ENCODE data around the gene CAST. TPM values are rescaled to one million over a fixed set of nuclear protein-coding genes. Genes with fewer than 3 reads are reported as not detected.

The CAST gene
- total RNA-seq, 1 donor from 2014 or later: 173 TPM

- no peak for DNase-seq (ENCODE audit: low spot score)
Observed at GRCh38 chr5:96745025-96745424, 82.8 kb downstream of the CAST start.

GRCh38 chr5:96745844-96746531, 83.8 kb downstream of the CAST start:
- DNase-seq (ENCODE audit: low spot score): no peak

GRCh38 chr5:96747720-96748119, 85.5 kb downstream of the CAST start:
- DNase-seq (ENCODE audit: low spot score): no peak

GRCh38 chr5:96750110-96750822, 88.1 kb downstream of the CAST start:
- DNase-seq (ENCODE audit: low spot score): no peak

- DNase-seq (ENCODE audit: low spot score): no peak
Observed at GRCh38 chr5:96751203-96752169, 89.3 kb downstream of the CAST start.

- DNase-seq (ENCODE audit: low spot score): peak; percentile 61
Observed at GRCh38 chr5:96752341-96753016, 90.3 kb downstream of the CAST start.

- DNase-seq (ENCODE audit: low spot score): no peak
Observed at GRCh38 chr5:96753017-96753397, 90.8 kb downstream of the CAST start.

- DNase-seq (ENCODE audit: low spot score): no peak
Observed at GRCh38 chr5:96753848-96754247, 91.7 kb downstream of the CAST start.

GRCh38 chr5:96755851-96756250, 93.7 kb downstream of the CAST start:
- DNase-seq (ENCODE audit: low spot score): no peak

GRCh38 chr5:96756985-96757384, 94.8 kb downstream of the CAST start:
- no peak for DNase-seq (ENCODE audit: low spot score)

GRCh38 chr5:96758621-96759020, 96.4 kb downstream of the CAST start:
- no peak for DNase-seq (ENCODE audit: low spot score)

- no peak for DNase-seq (ENCODE audit: low spot score)
Observed at GRCh38 chr5:96761618-96762017, 99.4 kb downstream of the CAST start.

- DNase-seq (ENCODE audit: low spot score): no peak
Observed at GRCh38 chr5:96763026-96763425, 100.8 kb downstream of the CAST start.

GRCh38 chr5:96765043-96765442, 102.9 kb downstream of the CAST start:
- no peak for DNase-seq (ENCODE audit: low spot score)

- DNase-seq (ENCODE audit: low spot score): no peak
Observed at GRCh38 chr5:96768708-96769251, 106.6 kb downstream of the CAST start.

- no peak for DNase-seq (ENCODE audit: low spot score)
Observed at GRCh38 chr5:96771395-96771794, 109.2 kb downstream of the CAST start.

- no peak for DNase-seq (ENCODE audit: low spot score)
Observed at GRCh38 chr5:96772111-96772510, 109.9 kb downstream of the CAST start.

- DNase-seq (ENCODE audit: low spot score): no peak
Observed at GRCh38 chr5:96772542-96772941, 110.4 kb downstream of the CAST start.

GRCh38 chr5:96775050-96775449, 112.9 kb downstream of the CAST start:
- no peak for DNase-seq (ENCODE audit: low spot score)

GRCh38 chr5:96775689-96776088, 113.5 kb downstream of the CAST start:
- no peak for DNase-seq (ENCODE audit: low spot score)

- DNase-seq (ENCODE audit: low spot score): no peak
Observed at GRCh38 chr5:96776621-96777020, 114.4 kb downstream of the CAST start.

Data from mucosa of gallbladder (tissue), 1 donor.